Epithelial cell of proximal tubule (primary cell): ENCODE measurements around the gene STAMBPL1. TPM values are rescaled to one million over a fixed set of nuclear protein-coding genes. Genes with fewer than 3 reads are reported as not detected.

Experiments
- DNase-seq: peaks from one replicate; pipeline ENCODE4 v3.0.0-alpha.2; 2011; ENCODE audit warnings: low read depth
- H3K4me3 ChIP-seq: 2 replicates; pipeline ENCODE4 v1.5.1; 2011; ENCODE audit warnings: low read depth, mild to moderate bottlenecking, low read length
- total RNA-seq: library from RNA; depleted of rRNA; stranded (reverse); fragments of >200 nt; gene quantifications from 2 replicates; pipeline ENCODE4 v1.2.3, GENCODE V29; 2015
- TF ChIP-seq, protein P1 (sequence below): conservative IDR thresholded peaks from 2 replicates; pipeline ENCODE4 v1.5.1; 2012; ENCODE audit warnings: low read depth, mild to moderate bottlenecking, low read length

Gene STAMBPL1
- total RNA-seq, 1 donor from 2014 or later = 9.9 TPM

DNA sequence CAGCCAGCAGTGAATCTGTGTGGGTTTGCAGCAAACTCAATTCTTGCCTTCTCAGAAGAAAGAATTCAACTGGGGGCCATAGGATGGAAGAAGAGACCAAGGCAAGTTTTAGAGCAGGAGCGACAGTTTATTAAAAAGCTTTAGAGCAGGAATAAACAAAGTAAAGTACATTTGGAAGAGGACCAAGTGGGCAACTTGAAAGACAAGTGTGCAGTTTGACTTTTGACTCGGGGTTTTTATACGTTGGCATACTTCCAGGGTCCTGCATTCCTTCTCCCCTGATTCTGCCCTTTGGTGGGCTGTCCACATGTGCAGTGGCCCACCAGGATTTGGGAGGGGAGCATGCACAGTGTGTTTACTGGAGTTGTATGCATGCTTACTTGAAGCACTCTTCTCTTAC is 25.4 kb upstream of the STAMBPL1 start:
- H3K4me3 ChIP-seq = no peak overlapping the region
- DNase-seq = no peak
- TF ChIP-seq, protein P1, sequence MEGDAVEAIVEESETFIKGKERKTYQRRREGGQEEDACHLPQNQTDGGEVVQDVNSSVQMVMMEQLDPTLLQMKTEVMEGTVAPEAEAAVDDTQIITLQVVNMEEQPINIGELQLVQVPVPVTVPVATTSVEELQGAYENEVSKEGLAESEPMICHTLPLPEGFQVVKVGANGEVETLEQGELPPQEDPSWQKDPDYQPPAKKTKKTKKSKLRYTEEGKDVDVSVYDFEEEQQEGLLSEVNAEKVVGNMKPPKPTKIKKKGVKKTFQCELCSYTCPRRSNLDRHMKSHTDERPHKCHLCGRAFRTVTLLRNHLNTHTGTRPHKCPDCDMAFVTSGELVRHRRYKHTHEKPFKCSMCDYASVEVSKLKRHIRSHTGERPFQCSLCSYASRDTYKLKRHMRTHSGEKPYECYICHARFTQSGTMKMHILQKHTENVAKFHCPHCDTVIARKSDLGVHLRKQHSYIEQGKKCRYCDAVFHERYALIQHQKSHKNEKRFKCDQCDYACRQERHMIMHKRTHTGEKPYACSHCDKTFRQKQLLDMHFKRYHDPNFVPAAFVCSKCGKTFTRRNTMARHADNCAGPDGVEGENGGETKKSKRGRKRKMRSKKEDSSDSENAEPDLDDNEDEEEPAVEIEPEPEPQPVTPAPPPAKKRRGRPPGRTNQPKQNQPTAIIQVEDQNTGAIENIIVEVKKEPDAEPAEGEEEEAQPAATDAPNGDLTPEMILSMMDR = no peak

DNA sequence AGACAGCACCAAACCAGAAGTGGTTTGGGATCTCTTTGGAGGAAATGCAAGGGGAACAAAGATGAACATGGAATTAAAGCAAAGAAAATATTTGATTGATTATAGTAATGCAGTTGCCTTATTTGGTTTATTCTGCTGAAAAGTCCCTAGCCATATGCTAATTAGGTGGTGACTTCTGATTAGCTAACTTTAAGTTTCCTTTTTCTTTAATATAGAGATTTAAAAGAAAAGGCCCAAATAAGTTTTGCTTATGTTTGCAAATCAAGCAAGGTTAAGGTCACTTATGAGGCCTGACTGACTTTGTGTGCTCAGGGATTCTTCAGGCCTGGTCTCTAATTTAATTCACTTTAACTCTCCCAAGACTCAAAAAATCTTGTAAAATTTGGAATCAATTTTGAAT is 22.2 kb upstream of the STAMBPL1 start:
- TF ChIP-seq, protein P1 = no peak
- no peak for DNase-seq
- H3K4me3 ChIP-seq = no peak overlapping the region

DNA sequence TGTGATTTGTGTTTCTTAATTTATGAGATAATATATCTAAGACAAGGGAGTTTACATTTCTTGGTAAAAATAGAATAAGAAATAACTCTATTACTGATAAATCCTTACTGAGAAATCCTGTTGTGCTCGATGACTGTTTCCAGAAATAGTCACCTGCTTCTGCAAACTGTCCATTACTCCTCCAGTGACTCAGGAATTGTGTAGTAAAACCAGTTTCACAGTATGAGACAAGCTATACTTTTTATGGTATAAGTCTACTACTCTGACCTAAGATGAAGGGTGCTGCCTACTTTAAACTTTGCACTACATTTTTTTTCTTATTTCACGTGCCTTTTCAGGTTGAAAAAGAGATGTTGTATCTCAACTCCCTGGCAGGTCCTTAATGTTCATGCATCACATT is 21.6 kb upstream of the STAMBPL1 start:
- no peak for DNase-seq
- TF ChIP-seq, protein P1 = no peak
- no peak overlapping the region for H3K4me3 ChIP-seq

DNA sequence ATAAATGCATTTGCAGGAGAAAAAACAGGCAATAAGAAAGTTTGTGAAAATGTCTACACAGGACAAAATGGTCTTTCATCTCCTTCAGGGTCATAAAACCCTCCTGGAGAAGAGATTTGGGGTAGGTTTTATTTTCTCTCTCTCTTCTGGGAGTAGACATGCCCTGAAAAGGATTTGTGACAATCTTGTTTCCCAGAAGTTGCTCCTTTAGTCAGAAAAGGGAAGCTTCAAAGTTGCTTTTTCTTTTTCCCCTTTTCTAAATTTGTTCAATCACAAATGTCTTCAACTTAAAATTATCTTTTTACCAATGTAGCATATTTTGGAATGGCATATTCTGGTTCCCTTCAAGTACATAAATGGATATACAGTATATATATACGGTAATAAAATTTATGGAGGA is 19.0 kb upstream of the STAMBPL1 start:
- TF ChIP-seq, protein P1 = no peak
- no peak for DNase-seq
- no peak overlapping the region for H3K4me3 ChIP-seq

DNA sequence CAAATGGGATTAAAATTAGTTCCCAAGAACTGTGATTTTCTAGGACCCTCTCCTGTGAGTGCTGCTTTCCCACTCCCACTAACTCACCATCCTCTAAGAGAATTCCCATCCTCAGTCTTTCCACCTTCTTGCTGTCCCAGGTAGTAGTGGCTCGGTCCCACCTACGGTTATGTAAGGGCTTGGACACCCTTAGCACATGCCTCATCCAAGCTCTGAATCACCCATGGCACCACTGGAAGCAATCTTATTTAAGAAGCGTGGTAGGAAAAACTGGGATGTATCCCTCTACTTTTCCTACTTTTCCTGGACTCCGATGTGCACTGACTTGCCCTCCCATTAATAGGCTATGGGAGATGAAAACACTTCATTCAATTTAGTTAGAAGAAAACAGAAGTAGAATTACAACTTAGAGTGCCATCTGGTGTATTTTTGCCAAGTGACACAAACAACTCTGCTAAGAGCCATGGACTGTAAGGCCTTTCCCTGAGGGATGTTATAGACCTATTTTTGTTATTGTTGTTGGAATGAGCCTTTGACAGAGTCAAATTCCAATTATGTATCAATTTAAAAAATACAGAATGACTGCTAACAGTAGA is 14.7 kb upstream of the STAMBPL1 start:
- H3K4me3 ChIP-seq = no peak overlapping the region
- no peak for DNase-seq
- TF ChIP-seq, protein P1 = peak; percentile 54

DNA sequence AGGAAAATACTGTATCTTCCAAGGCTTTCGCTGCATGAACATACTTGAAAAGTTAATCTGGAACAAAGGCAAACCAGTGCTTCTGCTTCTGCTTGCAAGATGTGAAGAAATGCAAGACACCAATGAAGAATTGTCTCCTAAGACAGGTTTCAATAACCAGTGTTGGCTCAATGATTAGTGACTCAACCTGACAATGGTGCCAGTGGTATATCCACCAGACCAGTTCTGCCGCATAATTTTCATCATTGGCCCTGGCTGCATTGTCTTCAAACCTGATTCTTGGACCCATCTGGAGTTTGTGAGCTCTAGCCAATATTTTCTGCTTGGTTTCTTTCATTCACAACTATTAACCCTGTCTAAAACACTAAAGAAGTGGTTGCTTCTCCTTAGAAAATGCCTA is 13.6 kb upstream of the STAMBPL1 start:
- DNase-seq = no peak
- H3K4me3 ChIP-seq = no peak overlapping the region
- TF ChIP-seq, protein P1 = no peak

DNA sequence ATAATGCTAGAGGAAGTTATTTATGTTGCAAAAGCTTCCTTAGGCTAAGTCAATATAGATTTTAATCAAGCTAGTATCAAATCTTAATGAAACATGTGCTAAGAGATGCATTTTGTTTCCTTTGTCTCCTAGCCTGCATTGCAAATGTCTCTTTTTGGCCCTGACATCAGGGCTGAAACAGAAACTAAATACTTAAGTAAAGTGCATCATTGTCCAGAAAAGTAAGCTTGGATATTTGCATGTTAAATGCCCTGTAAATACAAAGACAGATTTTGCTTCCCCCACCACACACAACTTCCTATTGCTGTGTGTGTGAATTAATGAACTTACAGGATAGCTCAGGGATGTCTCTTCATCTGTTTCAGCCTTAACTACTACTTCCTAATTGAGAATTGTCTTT is 10.0 kb upstream of the STAMBPL1 start:
- TF ChIP-seq, protein P1 = no peak
- H3K4me3 ChIP-seq = no peak overlapping the region
- DNase-seq = no peak
